Thyroid gland (tissue), 4 donors: ENCODE measurements around the gene RBPMS2. TPM values are rescaled to one million over a fixed set of nuclear protein-coding genes. Genes with fewer than 3 reads are reported as not detected.

Source experiments
- DNase-seq, 2 donors: peaks; one replicate each; pipeline ENCODE4 v3.0.0-alpha.2; 2019
- H3K27ac ChIP-seq, 3 donors: fragments of 200-600 bp; sonication (generic); 1 replicate in 2 of 3; 2 replicates in 1 of 3; pipeline ENCODE4 v1.5.1; 2016 to 2019; ENCODE audit warnings: mild to moderate bottlenecking in 1 of 3, moderate library complexity in 1 of 3
- H3K27me3 ChIP-seq: fragments of 200-600 bp; sonication (generic); one replicate; pipeline ENCODE4 v1.5.1; 2019
- H3K36me3 ChIP-seq, 2 donors: fragments of 200-600 bp; sonication (generic); one replicate each; pipeline ENCODE4 v1.5.1; 2016 to 2019
- H3K4me1 ChIP-seq, 2 donors: fragments of 200-600 bp; sonication (generic); one replicate each; pipeline ENCODE4 v1.5.1; 2017 to 2019
- H3K4me3 ChIP-seq, 3 donors: fragments of 200-600 bp; sonication (generic); replicated peaks in 1 of 3; 1 replicate in 2 of 3; 2 replicates in 1 of 3; pipeline ENCODE4 v1.5.1; 2016; ENCODE audit warnings: mild to moderate bottlenecking in 1 of 3
- H3K9me3 ChIP-seq: fragments of 200-600 bp; sonication (generic); one replicate; pipeline ENCODE4 v1.5.1; 2017
- POLR2A ChIP-seq, 2 donors: fragments of 450-650 bp; IDR thresholded peaks; one replicate each; pipeline ENCODE4 v1.6.1; 2017; ENCODE audit warnings: antibody characterized with exemption in 2 of 2, mild to moderate bottlenecking in 2 of 2, moderate library complexity in 1 of 2
- WGBS, 2 donors: methylation state at CpG; one replicate each; pipeline ENCODE4 v1.1.5; 2017; 5-methylcytosine and 5-hydroxymethylcytosine counted together
- intact Hi-C: fragments of 100-400 bp; cut with DNase I; formaldehyde crosslinking; loops from one replicate; pipeline ENCODE4 v1.15.1; 2023
- total RNA-seq, 4 donors: library from RNA; depleted of rRNA; stranded (reverse); fragments of >200 nt; gene quantifications; one replicate each; pipeline ENCODE4 v1.2.3, GENCODE V29; 2016
- TF ChIP-seq, protein P1 (sequence below), 6 experiments: fragments of 200-600 bp in 3 of 6; fragments of 450-650 bp in 3 of 6; sonication (generic) in 3 of 6; IDR thresholded peaks; one replicate each; pipeline ENCODE4 v1.5.1; 2016 to 2019; ENCODE audit warnings: antibody characterized with exemption in 6 of 6, mild to moderate bottlenecking in 2 of 6, inconsistent platforms in 1 of 6, moderate library complexity in 1 of 6

The RBPMS2 gene
- total RNA-seq, 4 donors from 2014 or later: 2.6 to 3.5 (median 3.1) TPM

DNA sequence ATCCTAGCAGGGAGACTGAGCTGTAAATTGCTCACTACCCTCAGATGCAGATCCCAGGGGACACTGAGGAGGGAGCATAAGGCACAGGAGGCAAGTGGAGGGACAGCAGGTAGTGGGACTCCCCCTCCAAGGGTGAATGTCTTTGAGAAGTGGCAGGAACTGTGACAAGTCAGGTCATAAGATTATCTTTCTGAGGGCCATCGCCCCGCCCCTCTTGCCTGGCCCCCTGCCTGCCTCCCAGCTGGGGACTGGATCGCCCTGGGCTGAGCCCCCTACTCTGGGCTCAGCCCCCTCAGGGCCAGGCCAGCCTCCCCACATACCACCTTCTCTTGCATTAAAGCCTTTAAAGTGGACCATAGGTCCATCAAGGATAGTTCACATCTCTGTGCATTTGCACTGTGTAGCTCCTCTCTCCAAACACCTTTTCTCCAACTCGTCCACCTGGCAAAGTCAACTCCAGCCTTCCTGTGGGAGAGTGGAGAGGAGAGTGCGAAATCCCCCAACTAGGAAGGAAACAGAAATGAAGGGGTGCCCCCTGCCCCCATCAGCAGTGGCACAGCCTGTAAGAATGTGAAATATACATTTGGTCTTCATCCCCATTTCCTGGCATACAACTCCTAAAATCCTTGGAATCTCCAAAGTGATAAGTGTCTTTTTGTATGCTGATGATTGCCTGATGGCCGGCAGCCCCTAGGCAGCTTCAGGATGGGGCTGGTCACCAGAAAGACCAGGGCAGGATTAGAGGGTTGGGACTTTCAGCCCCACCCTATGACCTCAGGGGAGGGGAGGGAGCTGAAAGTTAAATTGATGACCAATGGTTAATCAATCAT, 35.3 kb upstream of the RBPMS2 start:
- intact Hi-C loops: loop anchor here (2.0 kb wide), 1 partner anchor 80 kb away; no protein-coding TSS in a partner anchor
- 70 to 81% methylated on average over 5 to 6 of the region's 6 CpGs for WGBS, 2 donors
- DNase-seq: no peak
- Histone ChIP-seq H3K27ac (no peak overlapping the region), H3K27me3 (no peaks in the 10 kb centered on the region), H3K4me1 (no peaks in the 10 kb centered on the region), H3K36me3 (no peaks in the 10 kb centered on the region), H3K4me3 (no peak overlapping the region), H3K9me3 (no peaks in the 10 kb centered on the region)
- TF ChIP-seq POLR2A (IDR thresholded peaks at IDR 0.05): no peak
- TF ChIP-seq, protein P1, sequence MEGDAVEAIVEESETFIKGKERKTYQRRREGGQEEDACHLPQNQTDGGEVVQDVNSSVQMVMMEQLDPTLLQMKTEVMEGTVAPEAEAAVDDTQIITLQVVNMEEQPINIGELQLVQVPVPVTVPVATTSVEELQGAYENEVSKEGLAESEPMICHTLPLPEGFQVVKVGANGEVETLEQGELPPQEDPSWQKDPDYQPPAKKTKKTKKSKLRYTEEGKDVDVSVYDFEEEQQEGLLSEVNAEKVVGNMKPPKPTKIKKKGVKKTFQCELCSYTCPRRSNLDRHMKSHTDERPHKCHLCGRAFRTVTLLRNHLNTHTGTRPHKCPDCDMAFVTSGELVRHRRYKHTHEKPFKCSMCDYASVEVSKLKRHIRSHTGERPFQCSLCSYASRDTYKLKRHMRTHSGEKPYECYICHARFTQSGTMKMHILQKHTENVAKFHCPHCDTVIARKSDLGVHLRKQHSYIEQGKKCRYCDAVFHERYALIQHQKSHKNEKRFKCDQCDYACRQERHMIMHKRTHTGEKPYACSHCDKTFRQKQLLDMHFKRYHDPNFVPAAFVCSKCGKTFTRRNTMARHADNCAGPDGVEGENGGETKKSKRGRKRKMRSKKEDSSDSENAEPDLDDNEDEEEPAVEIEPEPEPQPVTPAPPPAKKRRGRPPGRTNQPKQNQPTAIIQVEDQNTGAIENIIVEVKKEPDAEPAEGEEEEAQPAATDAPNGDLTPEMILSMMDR (IDR thresholded peaks at IDR 0.05): no peak

DNA sequence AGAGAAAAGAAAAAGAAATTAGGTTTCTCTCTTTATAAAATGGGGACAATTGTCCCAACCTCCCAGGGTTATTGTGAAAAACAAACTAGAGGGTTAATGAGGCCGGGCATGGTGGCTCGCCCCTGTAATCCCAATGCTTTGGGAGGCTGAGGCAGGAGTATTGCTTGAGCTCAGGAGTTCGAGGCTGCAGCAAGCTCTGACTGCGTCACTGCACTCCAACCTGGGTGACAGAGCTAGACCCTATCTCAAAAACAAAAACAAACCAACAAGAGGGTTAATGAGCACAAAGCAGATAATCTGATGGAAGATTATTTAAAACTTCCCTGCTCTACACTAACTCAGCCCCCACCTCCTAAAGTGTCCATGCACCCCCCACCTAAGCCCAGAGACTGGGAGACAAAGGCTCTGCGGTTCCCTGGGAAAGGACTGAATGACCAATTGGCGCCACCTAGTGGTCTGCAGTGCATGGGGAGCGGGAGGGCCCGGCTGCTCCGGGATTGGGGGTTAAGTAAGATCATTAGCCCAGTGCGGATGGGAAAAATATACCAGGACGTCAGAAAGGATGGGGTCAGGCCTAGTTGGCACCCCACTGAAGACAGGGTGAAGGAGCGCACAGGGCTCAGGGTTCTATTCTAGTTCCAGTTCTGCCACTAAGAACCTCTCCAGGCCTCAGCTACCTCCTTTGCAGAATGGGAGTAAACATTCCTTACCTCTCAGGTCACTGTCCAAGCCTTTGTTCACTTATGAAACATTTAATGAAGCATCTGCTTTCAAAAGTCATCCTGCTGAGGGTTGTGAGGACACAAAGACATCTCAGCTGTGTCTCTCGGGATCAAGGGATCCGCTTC, 34.5 kb upstream of the RBPMS2 start:
- H3K9me3 ChIP-seq: no peaks in the 10 kb centered on the region
- no peaks in the 10 kb centered on the region for H3K36me3 ChIP-seq
- DNase-seq: peak; percentile 77 to 85
- intact Hi-C loops: loop anchor here (2.0 to 5.0 kb wide), 2 partner anchors 79 to 123 kb away; no protein-coding TSS in a partner anchor
- no peak for TF ChIP-seq POLR2A (IDR thresholded peaks at IDR 0.05)
- TF ChIP-seq, protein P1 (IDR thresholded peaks at IDR 0.05): peak; percentile 66 to 94 (median 90)
- no peaks in the 10 kb centered on the region for H3K27me3 ChIP-seq
- no peaks in the 10 kb centered on the region for H3K4me1 ChIP-seq
- 30 to 31% methylated on average over 13 to 14 of the region's 14 CpGs for WGBS, 2 donors
- H3K4me3 ChIP-seq: no peak overlapping the region
- H3K27ac ChIP-seq: no peak overlapping the region

DNA sequence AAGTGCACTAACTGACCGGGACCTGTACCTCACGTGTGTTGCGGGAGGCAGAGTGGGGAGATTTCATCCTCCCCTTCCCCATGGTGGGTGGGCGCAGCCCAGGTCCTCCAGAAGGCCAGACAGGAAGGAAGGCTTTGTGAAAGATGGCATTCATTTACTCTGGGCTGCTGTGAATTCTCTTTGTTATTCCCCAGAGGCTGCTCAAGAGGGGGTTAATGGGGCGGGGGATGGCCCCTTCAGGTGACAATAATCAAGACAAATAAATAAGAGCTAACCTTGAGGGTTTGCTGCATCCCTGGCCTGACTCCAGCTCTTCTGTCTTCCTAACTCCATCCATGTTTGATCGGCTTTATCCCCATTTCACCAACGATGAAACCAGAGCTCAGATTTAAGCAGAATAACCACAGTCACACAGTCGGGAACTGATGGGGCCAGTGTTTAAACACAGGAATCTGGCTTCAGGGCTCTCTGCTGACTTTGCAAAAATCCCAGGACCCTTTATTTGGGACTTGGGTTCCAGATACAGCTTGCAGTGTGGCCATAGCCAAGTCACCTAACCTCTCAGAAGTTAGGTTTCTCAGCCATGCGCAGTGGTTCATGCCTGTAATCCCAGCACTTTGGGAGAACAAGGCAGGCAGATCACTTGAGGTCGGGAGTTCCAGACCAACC, 33.5 kb upstream of the RBPMS2 start:
- no peak overlapping the region for H3K4me3 ChIP-seq
- DNase-seq: no peak
- no peaks in the 10 kb centered on the region for H3K27me3 ChIP-seq
- no peak overlapping the region for H3K27ac ChIP-seq
- TF ChIP-seq POLR2A (IDR thresholded peaks at IDR 0.05): no peak
- TF ChIP-seq, protein P1 (IDR thresholded peaks at IDR 0.05): no peak
- WGBS, 2 donors: 71 to 74% methylated on average over 10 of the region's 10 CpGs
- H3K4me1 ChIP-seq: no peaks in the 10 kb centered on the region
- no peaks in the 10 kb centered on the region for H3K9me3 ChIP-seq
- H3K36me3 ChIP-seq: no peaks in the 10 kb centered on the region
- intact Hi-C loops: loop anchor here (5.0 kb wide), 1 partner anchor 122 kb away; no protein-coding TSS in a partner anchor

DNA sequence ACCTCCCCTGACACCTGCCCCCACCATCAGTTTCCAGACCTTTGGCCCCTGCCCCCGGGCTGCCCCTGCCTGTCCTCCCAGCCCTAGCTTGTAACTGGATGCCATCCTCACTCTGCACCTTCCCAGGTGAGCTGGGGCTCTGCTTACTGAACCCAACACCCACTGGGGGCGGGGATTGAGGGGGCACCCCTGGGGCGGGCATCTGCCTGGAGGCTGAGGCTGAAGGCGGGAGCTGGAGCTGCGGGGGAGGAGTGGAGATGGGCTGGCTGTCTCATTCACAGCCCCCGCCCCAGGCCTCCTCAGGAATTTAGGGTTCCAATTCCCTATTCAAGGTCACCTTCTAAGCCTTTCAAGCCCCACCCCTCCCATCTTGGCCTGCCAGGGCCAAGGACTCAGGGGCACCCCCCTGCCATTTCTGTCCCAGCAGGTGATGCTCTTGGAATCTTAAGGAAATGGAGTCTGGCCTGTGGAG, 32.4 kb upstream of the RBPMS2 start:
- H3K27ac ChIP-seq: no peak overlapping the region
- no peaks in the 10 kb centered on the region for H3K4me1 ChIP-seq
- TF ChIP-seq, protein P1 (IDR thresholded peaks at IDR 0.05): no peak
- TF ChIP-seq POLR2A (IDR thresholded peaks at IDR 0.05): no peak
- no peak overlapping the region for H3K4me3 ChIP-seq
- no peaks in the 10 kb centered on the region for H3K36me3 ChIP-seq
- no peaks in the 10 kb centered on the region for H3K9me3 ChIP-seq
- intact Hi-C loops: loop anchor here (5.0 kb wide), 1 partner anchor 120 kb away; no protein-coding TSS in a partner anchor
- H3K27me3 ChIP-seq: no peaks in the 10 kb centered on the region
- 64 to 72% methylated on average over 3 to 5 of the region's 6 CpGs for WGBS, 2 donors
- DNase-seq: no peak
